Fibroblast of the aortic adventitia (primary cell): ENCODE measurements around the gene AKAP8. TPM values are rescaled to one million over a fixed set of nuclear protein-coding genes. Genes with fewer than 3 reads are reported as not detected.

Experiments used
- DNase-seq: peaks from one replicate; pipeline ENCODE4 v3.0.0-alpha.2; 2010; ENCODE audit warnings: low read depth
- H3K4me3 ChIP-seq: 2 replicates; pipeline ENCODE4 v1.5.1; 2011; ENCODE audit warnings: low read depth, mild to moderate bottlenecking, control low read depth, low read length, moderate library complexity
- total RNA-seq: library from RNA; depleted of rRNA; stranded (reverse); fragments of >200 nt; gene quantifications from 2 replicates; pipeline ENCODE4 v1.2.3, GENCODE V29; 2012; ENCODE audit warnings: low replicate concordance
- TF ChIP-seq, protein P1 (sequence below): IDR thresholded peaks from 2 replicates; pipeline ENCODE4 v1.5.1; 2011; ENCODE audit warnings: mild to moderate bottlenecking, low read length, control low read depth, inconsistent platforms; ENCODE audit not compliant: insufficient read depth

Gene AKAP8
- total RNA-seq: 12.3 and 15.5 TPM in 2 replicates

DNA sequence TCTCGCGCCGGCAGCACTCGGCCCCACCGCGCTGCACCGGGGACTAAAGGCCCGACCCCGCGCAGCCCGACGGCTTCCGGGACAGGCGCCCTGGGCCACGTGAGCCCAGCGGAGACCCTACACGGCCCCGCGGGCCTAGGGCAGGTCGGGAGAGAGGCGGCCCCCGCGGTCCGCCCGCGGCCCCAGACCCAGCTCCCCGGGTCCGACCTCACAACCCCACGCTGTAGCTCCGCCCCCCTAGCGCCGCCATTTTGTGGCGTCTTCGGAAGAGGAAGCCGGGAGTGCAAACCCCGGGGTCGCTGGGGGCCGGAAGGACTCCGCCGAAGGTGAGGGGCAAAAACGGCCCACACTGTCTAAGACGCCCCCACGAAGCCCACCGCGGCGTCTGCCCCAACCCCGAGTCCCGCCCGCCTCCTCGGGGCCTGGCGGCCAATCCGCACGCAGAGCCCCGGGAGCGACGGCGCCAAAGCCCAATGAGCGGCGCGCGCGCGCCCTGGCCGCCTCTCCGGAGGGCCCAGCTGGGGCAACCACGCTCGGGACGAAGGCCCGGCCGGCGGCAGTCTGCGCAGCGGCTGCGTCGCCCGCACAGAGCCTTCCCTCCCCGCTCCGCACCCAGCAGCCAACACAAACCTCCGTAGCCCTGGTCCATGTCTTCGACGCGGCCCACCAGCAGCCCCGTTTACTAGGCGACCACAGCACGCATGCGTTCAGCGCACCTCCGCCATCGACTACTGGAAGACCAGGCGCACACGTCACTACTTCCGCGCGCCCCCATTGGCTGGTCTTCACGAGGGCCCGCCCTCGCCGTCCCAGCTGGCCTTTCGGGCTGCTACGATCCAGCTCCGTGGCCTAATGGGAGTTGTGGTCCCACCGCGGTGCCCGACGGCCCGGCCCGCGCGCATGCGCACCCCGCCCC, at the start of gene AKAP8:
TSS of gene AKAP8 (minus strand) at position 705 of the 916 bp plus-strand sequence. CDS start at position 649, 56 bp downstream.
- TF ChIP-seq, protein P1, sequence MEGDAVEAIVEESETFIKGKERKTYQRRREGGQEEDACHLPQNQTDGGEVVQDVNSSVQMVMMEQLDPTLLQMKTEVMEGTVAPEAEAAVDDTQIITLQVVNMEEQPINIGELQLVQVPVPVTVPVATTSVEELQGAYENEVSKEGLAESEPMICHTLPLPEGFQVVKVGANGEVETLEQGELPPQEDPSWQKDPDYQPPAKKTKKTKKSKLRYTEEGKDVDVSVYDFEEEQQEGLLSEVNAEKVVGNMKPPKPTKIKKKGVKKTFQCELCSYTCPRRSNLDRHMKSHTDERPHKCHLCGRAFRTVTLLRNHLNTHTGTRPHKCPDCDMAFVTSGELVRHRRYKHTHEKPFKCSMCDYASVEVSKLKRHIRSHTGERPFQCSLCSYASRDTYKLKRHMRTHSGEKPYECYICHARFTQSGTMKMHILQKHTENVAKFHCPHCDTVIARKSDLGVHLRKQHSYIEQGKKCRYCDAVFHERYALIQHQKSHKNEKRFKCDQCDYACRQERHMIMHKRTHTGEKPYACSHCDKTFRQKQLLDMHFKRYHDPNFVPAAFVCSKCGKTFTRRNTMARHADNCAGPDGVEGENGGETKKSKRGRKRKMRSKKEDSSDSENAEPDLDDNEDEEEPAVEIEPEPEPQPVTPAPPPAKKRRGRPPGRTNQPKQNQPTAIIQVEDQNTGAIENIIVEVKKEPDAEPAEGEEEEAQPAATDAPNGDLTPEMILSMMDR: no peak

GRCh38 chr19:15427991-15428471, 48.4 kb upstream of the AKAP8 start:
- no peak overlapping the region for H3K4me3 ChIP-seq
- no peak for DNase-seq
- TF ChIP-seq, protein P1: no peak

More for the DNA sequence above, at the start of gene AKAP8:
- H3K4me3 ChIP-seq: peak within 1 kb of the TSS; percentile 98
- peak; percentile 98 for DNase-seq

GRCh38 chr19:15427350-15427700, 47.7 kb upstream of the AKAP8 start:
- DNase-seq: no peak
- H3K4me3 ChIP-seq: no peak overlapping the region
- TF ChIP-seq, protein P1: no peak

GRCh38 chr19:15426485-15427349, 47.1 kb upstream of the AKAP8 start:
- H3K4me3 ChIP-seq: no peak overlapping the region
- TF ChIP-seq, protein P1: no peak
- no peak for DNase-seq

DNA sequence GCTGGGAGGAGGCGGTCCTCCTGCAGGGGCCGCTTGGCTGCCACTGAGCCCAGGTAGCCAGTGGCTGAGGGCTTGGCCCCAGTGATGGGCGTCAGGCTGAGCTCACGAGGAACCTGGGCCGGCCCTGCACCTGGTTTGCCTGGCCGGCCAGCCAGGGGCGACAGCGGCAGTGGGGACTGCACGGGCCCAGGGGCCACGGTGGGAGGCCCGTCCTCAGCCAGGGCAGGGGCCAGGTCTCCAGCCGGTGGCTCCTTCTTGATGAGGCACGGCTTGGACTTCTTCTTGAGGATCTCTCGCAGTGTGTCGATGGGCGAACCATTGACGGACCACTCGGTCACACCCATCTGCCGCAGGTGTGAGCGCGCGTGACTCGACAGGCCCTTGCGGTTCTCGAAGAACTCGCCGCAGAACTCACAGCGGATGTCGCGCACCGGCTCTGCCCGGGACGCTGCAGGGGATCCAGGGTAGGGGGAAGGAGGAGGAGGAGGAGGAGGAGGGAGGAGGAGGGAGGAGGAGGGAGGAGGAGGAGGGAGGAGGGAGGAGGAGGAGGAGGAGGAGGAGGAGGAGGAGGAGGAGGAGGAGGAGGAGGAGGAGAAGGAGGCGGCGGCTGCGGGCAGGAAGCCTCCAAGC, 45.8 kb upstream of the AKAP8 start:
- DNase-seq: no peak
- no peak overlapping the region for H3K4me3 ChIP-seq
- TF ChIP-seq, protein P1: no peak

DNA sequence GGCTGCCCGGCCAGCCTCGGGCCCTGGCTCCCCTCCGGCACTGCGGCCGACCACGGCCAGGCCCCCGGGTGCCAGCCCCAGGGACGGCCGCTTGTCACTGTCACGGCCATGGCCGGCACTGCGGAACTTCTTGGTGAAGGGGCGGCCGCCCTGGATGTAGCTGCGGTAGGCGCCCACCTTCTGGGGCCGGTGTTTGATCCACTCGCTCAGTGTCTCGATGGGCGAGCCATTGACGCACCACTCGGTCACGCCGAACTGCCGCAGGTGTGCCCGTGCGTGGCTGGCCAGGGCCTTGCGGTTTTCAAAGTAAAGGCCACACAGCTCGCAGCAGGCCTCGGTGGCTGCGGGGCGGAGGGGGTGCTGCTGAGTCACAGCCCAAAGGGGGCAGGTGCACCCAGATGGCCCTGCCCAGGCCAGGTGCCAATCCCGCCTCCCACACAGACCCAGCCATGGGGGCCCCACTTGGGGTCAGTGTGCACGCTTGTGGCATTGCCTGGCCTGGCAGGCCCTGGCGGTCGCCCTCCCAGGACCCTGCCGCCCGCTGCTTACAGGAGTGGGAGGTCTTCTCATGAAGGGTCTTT, 45.2 kb upstream of the AKAP8 start:
- DNase-seq: no peak

More for the DNA sequence above, 45.2 kb upstream of the AKAP8 start:
- H3K4me3 ChIP-seq: no peak overlapping the region
- TF ChIP-seq, protein P1: no peak
